Fibroblast of skin of back (primary cell): ENCODE results near the gene APH1A.
"Not testable (repeated sequence)": the region's sequence is repeated elsewhere in the genome, so short reads cannot be mapped to it uniquely, and the experiment has no call there.

Experiments used
- DNase-seq: peaks from one replicate; pipeline ENCODE4 v3.0.0-alpha.2; 2013

Gene APH1A

DNA sequence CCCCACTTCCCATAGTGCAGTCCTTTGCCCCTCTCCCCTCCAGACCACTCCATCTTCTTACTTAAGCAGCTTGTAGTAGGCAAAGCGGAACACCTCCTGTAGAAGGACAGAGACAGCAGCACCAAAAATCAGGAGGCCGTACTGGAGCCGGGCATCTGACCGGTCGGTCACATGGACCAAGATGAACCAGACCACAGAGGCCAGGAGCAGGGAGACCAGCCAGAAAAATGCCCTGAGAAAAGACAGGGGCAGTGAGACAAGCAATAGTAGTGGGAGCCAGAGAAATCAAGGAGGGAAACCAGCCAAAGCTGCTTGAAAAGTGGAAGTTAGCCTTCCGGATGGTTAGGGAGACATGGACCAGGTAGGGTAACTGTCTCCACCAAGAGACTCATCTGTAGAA is 920 bp downstream of the APH1A start:
- no peak for DNase-seq

DNA sequence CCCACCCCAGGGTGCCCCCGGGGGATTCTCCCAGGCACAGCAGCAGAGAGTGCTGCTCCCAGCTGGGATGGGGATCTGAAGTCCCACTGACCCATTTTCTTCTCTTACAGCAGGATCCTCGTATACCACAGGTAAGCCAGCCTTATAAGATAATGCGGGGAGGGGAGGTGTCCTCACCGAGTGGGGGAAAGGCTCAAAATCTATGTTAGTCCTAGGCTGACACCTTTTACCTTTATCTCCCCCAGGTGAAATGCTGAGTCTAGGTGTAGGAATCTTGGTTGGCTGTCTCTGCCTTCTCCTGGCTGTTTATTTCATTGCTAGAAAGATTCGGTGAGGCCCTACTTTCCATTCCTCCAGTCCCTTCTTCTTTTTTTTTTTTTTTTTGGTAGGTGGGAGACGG is 5.3 kb downstream of the APH1A start:
- DNase-seq: no peak

DNA sequence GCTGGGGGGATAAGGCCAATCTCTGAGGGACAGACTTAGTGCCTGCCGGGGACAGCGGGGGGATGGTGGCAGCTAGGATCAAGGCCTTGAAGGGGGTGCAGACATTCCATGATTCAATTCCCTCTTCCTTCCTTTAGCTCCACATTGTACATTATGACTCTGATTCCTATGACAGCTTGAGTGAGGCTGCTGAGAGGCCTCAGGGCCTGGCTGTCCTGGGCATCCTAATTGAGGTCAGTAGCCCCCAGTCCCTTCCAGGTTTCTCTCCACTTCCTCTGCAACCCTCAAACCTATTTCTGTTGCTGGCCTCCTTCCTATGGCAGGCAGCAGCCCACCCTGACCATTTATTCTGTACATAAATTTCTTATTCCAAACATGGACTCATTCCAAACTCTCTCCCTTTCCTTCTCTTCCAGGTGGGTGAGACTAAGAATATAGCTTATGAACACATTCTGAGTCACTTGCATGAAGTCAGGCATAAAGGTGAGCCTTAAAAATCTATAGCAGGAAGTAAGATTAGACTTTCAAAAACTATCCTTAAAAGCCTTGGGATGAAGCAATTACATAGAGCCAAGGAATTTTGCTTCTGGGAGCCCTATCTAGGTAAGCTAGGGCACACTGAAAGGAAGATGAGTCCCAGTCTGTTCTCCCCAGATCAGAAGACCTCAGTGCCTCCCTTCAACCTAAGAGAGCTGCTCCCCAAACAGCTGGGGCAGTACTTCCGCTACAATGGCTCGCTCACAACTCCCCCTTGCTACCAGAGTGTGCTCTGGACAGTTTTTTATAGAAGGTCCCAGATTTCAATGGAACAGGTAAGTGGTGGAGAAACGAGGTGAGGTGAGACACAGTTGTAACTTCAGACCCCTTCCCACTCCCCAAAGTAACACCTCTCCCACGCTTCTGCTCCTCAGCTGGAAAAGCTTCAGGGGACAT is 6.2 kb downstream of the APH1A start:
- no peak for DNase-seq

DNA sequence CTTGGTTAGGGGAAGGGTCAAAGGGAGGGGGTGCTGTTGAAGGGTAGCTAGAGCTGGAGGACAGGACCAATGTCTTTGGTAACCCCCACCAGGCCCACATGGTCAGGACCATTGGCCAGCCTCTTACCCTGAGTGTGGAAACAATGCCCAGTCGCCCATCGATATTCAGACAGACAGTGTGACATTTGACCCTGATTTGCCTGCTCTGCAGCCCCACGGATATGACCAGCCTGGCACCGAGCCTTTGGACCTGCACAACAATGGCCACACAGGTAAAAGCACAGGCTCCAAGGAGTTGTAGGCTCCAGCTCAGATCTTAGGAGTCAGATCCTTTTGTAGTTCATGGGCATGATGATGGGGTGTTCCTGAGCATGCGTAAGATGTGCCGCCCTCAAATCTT is 7.4 kb downstream of the APH1A start:
- DNase-seq: no peak

DNA sequence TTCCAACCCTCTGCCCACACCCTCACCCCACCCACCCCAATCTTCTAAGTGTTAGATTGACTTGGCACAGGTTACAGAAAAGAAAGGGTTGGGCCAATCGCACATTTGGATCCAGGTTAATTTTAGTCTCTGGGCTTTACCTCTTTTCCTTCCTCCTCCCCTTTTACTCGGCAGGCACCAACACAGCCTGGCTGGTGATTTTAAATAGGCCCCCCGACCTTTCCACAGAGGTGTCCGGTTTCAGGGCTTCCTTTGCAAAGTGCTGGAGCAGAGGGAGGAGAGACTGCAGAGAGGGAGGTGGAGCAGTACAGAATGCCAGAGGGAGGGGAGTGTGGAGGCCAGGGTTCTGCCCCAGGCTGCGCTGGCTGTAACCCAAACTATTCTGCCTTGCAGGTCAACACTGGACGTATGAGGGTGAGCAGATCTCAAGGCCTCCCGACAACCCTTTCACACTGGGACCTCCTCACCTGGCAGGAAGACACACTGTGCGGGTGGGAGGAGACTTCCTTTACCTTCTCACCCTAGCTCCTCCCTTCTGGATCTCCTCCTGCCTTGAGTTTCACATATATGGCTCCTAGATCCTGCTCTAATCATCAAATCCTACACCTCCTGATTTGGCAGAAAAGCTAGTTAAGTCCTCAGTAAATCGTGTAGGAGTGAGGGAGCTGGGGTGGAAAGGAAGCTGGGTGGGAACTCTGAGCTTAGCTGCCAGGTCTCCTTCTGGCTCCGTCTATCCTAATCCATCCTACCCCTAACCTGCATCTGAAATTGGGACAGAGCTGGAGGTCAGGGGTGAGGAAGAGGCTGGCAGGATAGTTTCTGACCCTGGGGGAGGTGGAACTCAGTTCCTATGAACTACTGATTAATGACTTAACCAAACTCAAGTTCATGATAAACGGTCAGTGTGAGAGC is 8.8 kb downstream of the APH1A start:
- peak; percentile 4 for DNase-seq

DNA sequence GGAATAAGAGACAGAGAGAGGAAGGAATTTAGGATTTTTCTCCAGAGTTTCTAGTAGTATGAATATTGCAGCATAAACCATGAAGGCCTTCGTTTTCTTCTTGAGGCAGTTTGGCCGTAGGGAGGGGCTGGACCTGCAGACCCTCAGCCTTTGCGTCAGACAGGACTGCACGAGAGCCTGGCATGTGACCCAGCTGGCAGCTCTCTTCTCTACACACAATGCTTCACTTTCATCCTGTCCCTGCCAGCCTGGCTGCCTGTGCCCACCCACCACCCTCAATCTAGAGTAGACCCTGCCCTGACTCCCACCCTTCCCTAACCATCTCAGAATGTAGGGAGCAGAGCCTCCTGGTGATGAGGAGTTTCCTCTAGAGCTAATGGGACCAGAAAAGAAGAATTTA is 9.6 kb downstream of the APH1A start:
- no peak for DNase-seq

DNA sequence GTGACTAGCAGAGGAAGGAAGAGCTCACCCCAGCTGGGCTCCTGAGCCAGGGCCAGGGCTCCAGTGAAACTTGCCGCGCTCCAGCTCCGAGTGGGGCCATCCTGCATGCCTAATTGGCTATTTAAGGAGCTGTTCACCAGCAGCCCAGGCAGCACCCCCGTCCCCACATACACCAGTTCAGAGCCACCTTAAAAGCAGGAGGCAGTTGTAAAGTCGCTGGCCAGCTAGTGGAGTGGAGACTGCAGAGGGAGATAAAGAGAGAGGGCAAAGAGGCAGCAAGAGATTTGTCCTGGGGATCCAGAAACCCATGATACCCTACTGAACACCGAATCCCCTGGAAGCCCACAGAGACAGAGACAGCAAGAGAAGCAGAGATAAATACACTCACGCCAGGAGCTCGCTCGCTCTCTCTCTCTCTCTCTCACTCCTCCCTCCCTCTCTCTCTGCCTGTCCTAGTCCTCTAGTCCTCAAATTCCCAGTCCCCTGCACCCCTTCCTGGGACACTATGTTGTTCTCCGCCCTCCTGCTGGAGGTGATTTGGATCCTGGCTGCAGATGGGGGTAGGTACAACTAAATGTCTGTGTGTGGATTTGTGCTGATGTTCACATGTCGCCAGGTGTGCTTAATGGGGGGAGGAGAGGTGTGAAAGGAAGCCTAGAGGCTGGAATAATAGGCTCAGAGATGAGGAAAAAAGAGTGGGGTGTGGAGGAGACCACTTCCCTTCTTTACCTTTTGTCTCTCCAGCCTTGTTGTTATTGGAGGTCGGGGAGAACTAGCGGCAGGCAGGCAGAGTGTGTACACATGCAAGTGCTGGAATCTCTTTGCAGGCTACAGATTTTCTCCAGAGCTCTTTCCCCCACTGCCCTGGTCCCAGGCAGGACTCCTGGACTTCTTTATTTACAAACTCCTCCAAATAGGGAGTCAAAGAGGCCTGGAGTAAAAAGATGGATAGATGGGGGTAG is 10.9 kb downstream of the APH1A start, which contains the start of gene CA14:
Gene CA14, plus strand, starts transcription at position 151 of the 962 bp plus-strand sequence. Its CDS starts 355 bp downstream, at position 506.
- no peak for DNase-seq

DNA sequence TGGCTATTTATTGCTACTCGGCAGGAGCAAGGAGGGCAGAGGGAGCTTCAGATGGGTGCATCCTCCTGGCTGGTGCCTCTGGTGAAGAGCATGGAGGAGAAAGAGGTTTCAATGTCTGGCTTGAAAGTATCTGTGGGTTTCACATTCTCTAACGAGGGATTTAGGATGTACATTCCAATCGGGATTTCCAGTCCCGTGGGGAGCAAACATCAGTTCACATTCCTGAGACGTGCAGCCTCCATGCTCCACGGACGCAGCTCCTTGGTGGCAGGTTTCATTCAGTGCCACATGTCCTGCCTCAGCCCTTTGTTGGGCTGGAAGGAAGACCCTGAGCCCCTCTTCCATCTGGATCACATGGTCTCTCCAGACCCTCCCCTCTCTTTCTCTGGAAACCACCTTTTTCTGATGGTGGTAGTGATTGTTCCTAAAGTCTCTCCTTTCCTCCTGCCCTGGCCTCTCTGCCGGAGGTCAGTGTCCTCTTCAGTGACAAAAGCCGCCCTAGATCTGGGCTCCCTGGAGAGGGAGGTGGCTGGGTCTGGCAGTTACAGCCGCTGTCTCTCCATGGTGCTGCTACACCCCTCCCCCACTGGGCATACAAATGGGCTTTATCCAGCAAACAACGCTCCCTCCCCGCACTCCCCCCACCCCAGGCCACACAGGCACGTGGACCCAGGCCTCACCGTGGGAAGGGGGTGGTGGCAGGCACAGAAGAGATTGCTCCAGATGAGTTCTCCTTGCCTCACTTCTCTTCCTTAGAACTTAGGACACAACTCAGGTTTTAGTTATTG is 12.1 kb downstream of the APH1A start:
- DNase-seq: peak; percentile 63

DNA sequence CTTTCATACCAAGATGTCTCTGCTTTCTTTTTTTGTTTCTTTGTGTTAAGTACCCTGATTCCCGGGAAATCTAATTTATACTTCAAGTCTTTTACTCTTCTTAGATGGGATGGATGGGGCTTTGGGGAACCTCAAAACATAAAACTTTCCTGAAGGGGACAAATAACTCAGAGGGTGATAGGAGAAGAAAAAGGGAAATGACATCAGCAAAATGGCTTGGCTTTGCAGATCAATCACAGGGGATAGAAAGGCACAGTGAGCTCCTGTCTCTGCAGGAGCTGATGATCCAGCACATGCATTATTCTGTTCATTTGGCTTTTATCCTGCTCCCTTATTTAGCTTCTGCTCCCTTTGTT is 12.6 kb downstream of the APH1A start:
- no peak for DNase-seq

DNA sequence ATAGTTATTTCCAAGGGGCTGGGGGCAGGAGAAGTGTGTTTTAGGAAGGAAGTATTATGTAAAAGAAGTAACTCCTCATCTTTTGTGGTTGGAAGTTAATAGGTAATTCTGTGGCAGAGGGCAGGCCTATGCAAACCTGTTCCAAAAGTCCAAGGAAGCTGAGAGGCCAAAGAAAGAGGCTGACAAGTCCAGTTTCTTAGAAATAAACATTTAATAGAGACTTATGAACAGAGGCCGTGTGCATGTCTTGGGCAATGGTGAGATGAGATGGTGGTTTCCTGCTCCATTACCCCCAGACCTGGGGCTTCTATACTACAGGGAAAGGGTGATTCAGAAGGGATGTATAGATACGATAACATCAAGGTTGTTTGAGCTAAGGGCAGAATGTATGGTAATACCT is 18.9 kb downstream of the APH1A start:
- no peak for DNase-seq

DNA sequence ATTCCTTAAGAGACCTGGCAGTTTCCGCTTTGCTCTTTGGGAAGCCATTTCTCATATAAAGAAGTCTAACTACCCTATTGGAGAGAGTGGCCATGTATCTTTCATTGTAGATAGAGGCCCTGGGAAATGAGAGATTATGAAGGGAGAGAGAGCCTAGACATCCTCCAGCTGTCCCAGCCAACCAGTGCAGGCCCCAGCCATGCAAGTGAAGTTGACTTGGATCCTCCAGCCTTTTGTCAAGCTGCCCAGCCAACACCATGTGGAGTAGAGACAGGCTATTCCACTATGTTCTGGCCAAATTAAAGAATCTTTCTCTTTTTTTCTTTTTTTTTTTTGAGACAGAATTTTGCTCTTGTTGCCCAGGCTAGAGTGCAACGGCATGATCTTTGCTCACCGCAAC is 25.8 kb downstream of the APH1A start:
- no peak for DNase-seq

DNA sequence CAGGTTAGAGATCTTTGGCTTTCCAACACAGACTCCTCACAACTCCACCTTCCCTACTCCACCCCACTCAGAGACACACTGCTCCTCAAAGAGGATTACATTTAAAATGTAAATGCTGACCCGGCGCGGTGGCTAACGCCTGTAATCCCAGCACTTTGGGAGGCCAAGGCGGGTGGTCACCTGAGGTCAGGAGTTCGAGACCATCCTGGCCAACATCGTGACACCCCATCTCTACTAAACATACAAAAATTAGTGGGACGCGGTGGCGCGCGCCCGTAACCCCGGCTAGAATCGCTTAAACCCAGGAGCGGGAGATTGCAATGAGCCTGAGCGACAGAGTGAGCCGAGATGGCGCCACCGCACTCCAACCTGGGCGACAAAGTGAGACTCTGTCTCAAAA is 31.1 kb downstream of the APH1A start:
- DNase-seq: no peak

DNA sequence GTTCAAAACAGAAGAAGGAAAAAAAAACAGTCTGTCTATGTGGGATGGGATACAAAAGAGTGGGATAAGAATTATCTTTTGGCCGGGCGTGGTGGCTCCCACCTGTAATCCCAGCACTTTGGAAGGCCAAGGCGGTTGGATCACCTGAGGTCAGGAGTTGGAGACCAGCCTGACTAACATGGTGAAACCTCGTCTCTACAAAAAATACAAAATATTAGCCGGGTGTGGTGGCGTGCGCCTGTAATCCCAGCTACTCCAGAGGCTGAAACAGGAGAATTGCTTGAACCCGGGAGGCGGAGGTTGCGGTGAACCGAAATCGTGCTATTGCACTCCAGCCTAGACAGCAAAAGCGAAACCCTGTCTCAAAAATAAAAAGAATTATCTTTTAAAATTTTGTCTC is 31.6 kb downstream of the APH1A start:
- not testable (repeated sequence) for DNase-seq

DNA sequence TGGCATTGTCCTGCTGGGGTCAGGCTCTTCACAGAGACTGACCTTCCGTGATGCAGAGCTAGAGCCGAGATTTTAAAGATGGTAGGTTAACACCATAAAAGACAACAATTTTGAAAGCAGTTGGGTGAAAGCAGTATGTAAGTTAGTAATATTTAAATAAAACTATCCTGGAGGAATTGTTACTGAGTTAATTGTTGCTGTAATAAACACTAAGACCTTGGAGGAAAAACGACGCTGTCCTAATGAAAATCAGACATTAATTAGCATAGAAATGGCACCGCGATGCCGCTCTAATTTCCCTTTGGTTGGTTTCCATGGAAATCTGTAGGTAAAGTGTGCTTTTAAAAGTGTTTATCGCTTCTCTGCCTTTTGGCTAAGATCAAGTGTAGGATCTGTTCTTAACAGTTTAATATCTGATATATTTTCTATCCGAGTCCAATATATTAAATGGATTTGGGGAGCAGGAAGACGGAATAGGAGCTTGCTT is 32.2 kb downstream of the APH1A start:
- DNase-seq: no peak

DNA sequence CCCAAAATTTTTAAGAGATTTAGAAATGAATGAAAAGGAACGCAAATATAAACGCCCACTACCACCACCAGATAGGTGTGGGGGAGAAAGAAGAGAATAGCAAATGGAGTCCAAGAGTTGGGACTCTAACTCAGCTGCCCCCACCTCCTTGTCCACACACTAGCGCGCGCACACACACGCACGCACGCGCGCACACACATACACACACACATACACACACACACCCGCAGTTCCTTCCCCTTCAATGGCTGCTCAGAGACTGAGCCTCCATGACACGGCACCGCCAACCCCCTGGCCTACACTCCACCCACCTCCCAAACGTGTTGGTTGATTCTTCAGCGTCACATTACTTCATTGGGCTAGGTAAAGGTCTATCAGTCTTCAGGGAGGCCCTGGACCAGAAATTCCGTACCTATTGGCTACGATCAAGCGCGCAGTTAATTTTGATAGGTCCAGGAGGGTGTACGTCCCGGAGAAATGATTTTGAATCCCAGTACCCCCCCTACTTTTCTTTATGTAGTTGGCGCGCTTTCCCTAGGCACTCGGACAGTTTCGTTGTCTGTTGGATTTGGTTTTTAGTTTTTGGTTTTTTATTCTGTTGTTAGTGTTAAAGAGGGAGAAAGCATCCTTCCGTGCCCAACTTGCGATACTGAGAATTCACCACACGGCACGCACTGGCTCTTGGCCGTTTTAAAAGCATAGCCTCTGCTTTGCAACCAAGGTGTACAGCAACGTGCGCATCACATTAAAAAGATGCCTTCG is 32.8 kb downstream of the APH1A start, which contains the start of gene ANP32E:
Gene ANP32E, minus strand, starts transcription at position 261 of the 762 bp plus-strand sequence. CDS start 326 bp downstream, outside the sequence.
- DNase-seq: peak; percentile 100

DNA sequence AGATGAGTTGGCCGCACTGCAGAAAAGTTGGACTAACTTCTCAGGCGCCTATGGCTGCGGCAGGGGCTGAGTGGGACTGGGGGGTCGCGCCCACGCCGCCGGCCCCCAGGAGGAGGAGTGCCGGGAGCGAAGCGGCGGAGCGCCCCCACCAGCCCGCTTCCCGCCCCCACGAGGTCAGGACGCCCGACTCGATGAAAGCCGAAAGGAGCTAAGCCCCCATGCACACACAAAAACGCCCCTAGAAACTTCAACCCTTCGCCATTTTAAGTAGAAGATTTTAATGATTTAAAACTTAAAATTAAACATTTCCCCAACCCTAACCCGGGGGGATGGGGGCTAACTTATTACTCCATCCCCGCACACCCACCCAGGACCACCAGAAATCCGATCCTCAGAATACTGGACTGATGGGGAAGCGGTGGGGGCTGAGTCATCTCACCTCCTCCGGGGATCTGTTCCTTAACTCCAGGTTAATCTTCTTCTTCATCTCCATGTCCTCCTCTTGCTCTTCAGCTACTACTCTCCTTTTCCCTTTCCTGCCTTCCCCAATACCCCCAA is 33.4 kb downstream of the APH1A start:
- peak; percentile 9 for DNase-seq

DNA sequence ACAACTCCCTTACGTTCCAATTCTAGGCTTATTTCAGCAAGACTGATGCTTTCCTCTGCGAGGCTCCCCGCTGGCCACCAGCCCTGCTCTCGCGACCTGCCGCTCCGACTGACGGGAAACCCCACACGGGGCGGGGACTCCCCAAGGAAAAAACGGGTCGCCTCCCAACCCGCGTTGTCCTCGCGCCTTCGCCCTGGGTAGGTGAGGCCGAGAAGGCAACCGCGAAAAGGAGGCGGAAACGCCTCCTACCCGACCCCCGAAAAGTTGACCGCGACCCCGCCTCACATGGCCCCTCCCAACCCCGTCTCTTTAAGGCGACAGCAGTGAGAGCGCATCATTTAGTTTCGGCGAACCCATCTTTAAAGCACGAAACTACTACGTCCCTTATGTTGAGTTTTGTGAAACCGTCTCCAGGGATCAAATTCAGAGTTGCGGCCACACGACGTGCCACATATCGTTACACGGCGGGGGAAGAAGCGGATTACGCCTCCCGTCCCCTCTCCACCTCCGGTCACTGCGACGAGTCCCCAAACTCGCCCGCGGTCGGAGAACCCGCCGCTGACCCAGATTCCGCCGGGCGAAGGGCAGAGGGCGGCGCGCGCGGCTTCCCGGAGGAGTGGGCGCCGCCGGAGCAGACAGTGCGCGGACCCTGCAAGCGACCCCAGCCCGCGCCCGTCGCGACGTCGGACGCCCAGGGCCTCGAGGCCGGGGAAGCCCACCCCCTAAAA is 34.1 kb downstream of the APH1A start:
- DNase-seq: peak; percentile 78

DNA sequence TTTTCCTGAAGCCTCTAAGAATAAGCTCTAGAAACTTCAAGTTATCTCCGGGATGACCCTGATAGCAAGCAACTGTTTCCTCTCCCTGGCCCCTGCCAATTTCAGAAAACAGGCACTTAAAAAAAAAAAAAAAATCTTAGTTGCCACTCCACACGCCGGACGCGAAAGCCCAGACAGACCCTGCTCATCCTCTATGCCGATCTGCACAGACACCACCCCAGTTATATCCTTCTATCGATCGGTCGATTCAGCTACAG is 34.6 kb downstream of the APH1A start:
- DNase-seq: no peak
